Endodermal cell (in vitro differentiated cells): ENCODE results near the gene LSM14A. TPM values are rescaled to one million over a fixed set of nuclear protein-coding genes. Genes with fewer than 3 reads are reported as not detected.

Experiments
- DNase-seq: peaks from one replicate; pipeline ENCODE4 v3.0.0-alpha.2; 2017
- H3K27ac ChIP-seq: 2 replicates; pipeline ENCODE4 v1.5.1; 2013; ENCODE audit warnings: mild to moderate bottlenecking, low read depth, low read length, moderate library complexity
- H3K27me3 ChIP-seq: 2 replicates; pipeline ENCODE4 v1.6.1; 2013; ENCODE audit warnings: mild to moderate bottlenecking, low read length, moderate library complexity; ENCODE audit not compliant: insufficient read depth, control insufficient read depth, poor library complexity, severe bottlenecking
- H3K36me3 ChIP-seq: 2 replicates; pipeline ENCODE4 v1.7.0; 2013; ENCODE audit warnings: mild to moderate bottlenecking, low read length, moderate library complexity; ENCODE audit not compliant: control insufficient read depth, insufficient read depth
- H3K4me1 ChIP-seq: one replicate; pipeline ENCODE4 v1.7.0; 2013; ENCODE audit warnings: low read length; ENCODE audit not compliant: control insufficient read depth, insufficient read depth
- H3K4me3 ChIP-seq: 2 replicates; pipeline ENCODE4 v1.5.1; 2013; ENCODE audit warnings: mild to moderate bottlenecking, low read length, moderate library complexity
- H3K9ac ChIP-seq: 2 replicates; pipeline ENCODE4 v1.6.1; 2013; ENCODE audit warnings: mild to moderate bottlenecking, low read length, moderate library complexity; ENCODE audit not compliant: poor library complexity, severe bottlenecking; ENCODE audit errors: extremely low read depth
- H3K9me3 ChIP-seq: 2 replicates; pipeline ENCODE4 v1.6.1; 2013; ENCODE audit warnings: mild to moderate bottlenecking, low read length, moderate library complexity; ENCODE audit not compliant: control insufficient read depth
- H3K27ac Mint-ChIP-seq: 2 replicates; pipeline ENCODE4 v1.8.0; 2020; ENCODE audit warnings: mixed read lengths
- H3K27me3 Mint-ChIP-seq: 2 replicates; pipeline ENCODE4 v1.8.0; 2021; ENCODE audit warnings: mild to moderate bottlenecking, mixed read lengths; ENCODE audit not compliant: insufficient read depth
- H3K36me3 Mint-ChIP-seq: 2 replicates; pipeline ENCODE4 v1.8.0; 2020; ENCODE audit warnings: low read depth, mixed read lengths
- H3K4me1 Mint-ChIP-seq: 2 replicates; pipeline ENCODE4 v1.8.0; 2020; ENCODE audit warnings: mixed read lengths
- H3K4me3 Mint-ChIP-seq: 2 replicates; pipeline ENCODE4 v1.8.0; 2020; ENCODE audit warnings: mild to moderate bottlenecking, moderate library complexity, mixed read lengths
- H3K9me3 Mint-ChIP-seq: 2 replicates; pipeline ENCODE4 v1.8.0; 2020; ENCODE audit warnings: mild to moderate bottlenecking, mixed read lengths
- CTCF ChIP-seq: fragments of 200-600 bp; sonication (generic); conservative IDR thresholded peaks from 2 replicates; pipeline ENCODE4 v1.5.0; 2021; ENCODE audit warnings: antibody characterized with exemption, mild to moderate bottlenecking
- WGBS, 2 experiments: methylation state at CpG; one replicate each; pipeline versions ENCODE4 v1.1.5 to v1.1.7; 2013; ENCODE audit warnings: missing lambda C conversion rate in 2 of 2, mixed read lengths in 1 of 2; ENCODE audit not compliant: insufficient coverage in 1 of 2, insufficient read length in 1 of 2; 5-methylcytosine and 5-hydroxymethylcytosine counted together
- total RNA-seq, 2 donors: library from RNA; stranded (reverse); fragmentation: NEBNext Ultra II Directional in 1 of 2; extraction: Animal tissue kit (Norgen Biotek cat#: 25700) in 1 of 2; gene quantifications; 2 replicates in 1 of 2; 3 replicates in 1 of 2; pipeline ENCODE4 v1.2.1, GENCODE V29; 2021

Gene LSM14A
- total RNA-seq, 2 donors from 2014 or later, result 188 to 192 TPM

- Histone ChIP-seq H3K4me3 (no peak overlapping the region), H3K9me3 (no peaks in the 10 kb centered on the region), H3K4me1 (no peaks in the 10 kb centered on the region), H3K36me3 (peaks cover 64% of the 10 kb centered on the region), H3K27me3 (no peaks in the 10 kb centered on the region), H3K27ac (no peak overlapping the region), H3K9ac (no peak overlapping the region)
- peaks cover 48% of the 10 kb centered on the region for H3K4me1 Mint-ChIP-seq
- H3K27me3 Mint-ChIP-seq, result no peaks in the 10 kb centered on the region
- no peaks in the 10 kb centered on the region for H3K9me3 Mint-ChIP-seq
- H3K27ac Mint-ChIP-seq, result peak overlapping the region; percentile 37
- H3K36me3 Mint-ChIP-seq, result peaks cover 29% of the 10 kb centered on the region
- no peak overlapping the region for H3K4me3 Mint-ChIP-seq
- no peak for TF ChIP-seq CTCF
- DNase-seq, result no peak
These were observed 9.8 kb downstream of the LSM14A start for GRCh38 chr19:34182125-34182524.

GRCh38 chr19:34184880-34185491 lies 12.7 kb downstream of the LSM14A start:
- no peak for DNase-seq
- Mint-ChIP-seq H3K36me3 (peaks cover 21% of the 10 kb centered on the region), H3K27ac (peak overlapping the region; percentile 11)

GRCh38 chr19:34186205-34186604 lies 13.9 kb downstream of the LSM14A start:
- Mint-ChIP-seq H3K27me3 (no peaks in the 10 kb centered on the region), H3K4me1 (peaks cover 46% of the 10 kb centered on the region), H3K27ac (no peak overlapping the region), H3K36me3 (peaks cover 11% of the 10 kb centered on the region), H3K4me3 (no peak overlapping the region), H3K9me3 (no peaks in the 10 kb centered on the region)
- Histone ChIP-seq H3K4me1 (peaks cover 9% of the 10 kb centered on the region), H3K36me3 (peaks cover 31% of the 10 kb centered on the region), H3K27ac (no peak overlapping the region), H3K27me3 (no peaks in the 10 kb centered on the region), H3K4me3 (no peak overlapping the region), H3K9me3 (no peaks in the 10 kb centered on the region), H3K9ac (no peak overlapping the region)
- no peak for DNase-seq
- TF ChIP-seq CTCF, result no peak
- WGBS, 2 experiments, result 85 to 94% methylated on average over 1 to 2 of the region's 2 CpGs

More at GRCh38 chr19:34184880-34185491, 12.7 kb downstream of the LSM14A start:
- WGBS, 2 experiments, result 91 to 93% methylated on average over 5 to 6 of the region's 6 CpGs
- H3K27me3 Mint-ChIP-seq, result no peaks in the 10 kb centered on the region
- no peak overlapping the region for H3K27ac ChIP-seq
- H3K4me1 ChIP-seq, result peaks cover 9% of the 10 kb centered on the region
- peaks cover 50% of the 10 kb centered on the region for H3K4me1 Mint-ChIP-seq
- TF ChIP-seq CTCF, result no peak
- no peaks in the 10 kb centered on the region for H3K9me3 Mint-ChIP-seq
- H3K9ac ChIP-seq, result no peak overlapping the region
- no peak overlapping the region for H3K4me3 ChIP-seq
- no peaks in the 10 kb centered on the region for H3K27me3 ChIP-seq
- no peaks in the 10 kb centered on the region for H3K9me3 ChIP-seq
- no peak overlapping the region for H3K4me3 Mint-ChIP-seq
- H3K36me3 ChIP-seq, result peaks cover 43% of the 10 kb centered on the region
